Esophagus muscularis mucosa (tissue), 4 donors: ENCODE data around the gene PIP5K1B.

ENCODE experiments used
- CTCF ChIP-seq, 3 experiments: fragments of 200-600 bp in 2 of 3; fragments of 450-650 bp in 1 of 3; sonication (generic) in 2 of 3; IDR thresholded peaks; one replicate each; pipeline ENCODE4 v1.5.1; 2017 to 2019; ENCODE audit warnings: antibody characterized with exemption in 3 of 3, mild to moderate bottlenecking in 2 of 3, moderate library complexity in 1 of 3
- EP300 ChIP-seq: sonication (generic); formaldehyde crosslinking; IDR thresholded peaks from one replicate; pipeline ENCODE4 v1.6.1; 2017; ENCODE audit warnings: antibody characterized with exemption
- POLR2A ChIP-seq: fragments of 450-650 bp; IDR thresholded peaks from one replicate; pipeline ENCODE4 v1.6.1; 2017; ENCODE audit warnings: antibody characterized with exemption, moderate library complexity, mild to moderate bottlenecking, low read depth

GRCh38 chr9:68808338-68808890, 103.4 kb downstream of the PIP5K1B start:
- TF ChIP-seq EP300 (no peak), POLR2A (no peak), CTCF (IDR thresholded peaks at IDR 0.05) (no peak)
